Natural killer cell (primary cell): ENCODE measurements around the gene NTN4. TPM values are rescaled to one million over a fixed set of nuclear protein-coding genes. Genes with fewer than 3 reads are reported as not detected.

Experiments used
- ATAC-seq, 3 donors: fragments of 150-1000 bp in 2 of 3; fragments of 200-7000 bp in 1 of 3; cut with Tn5 transposase; 1 replicate in 1 of 3; 2 replicates in 2 of 3; pipeline ENCODE4 v1.10.0; 2021; ENCODE audit warnings: mild to moderate bottlenecking in 2 of 3, moderate library complexity in 2 of 3
- DNase-seq, 2 donors: peaks; one replicate each; pipeline versions ENCODE4 v3.0.0 to v3.0.0-alpha.2; 2013 to 2021; ENCODE audit warnings: mixed read lengths in 1 of 2
- H3K27ac ChIP-seq: one replicate; pipeline ENCODE4 v1.5.1; 2013; ENCODE audit warnings: mild to moderate bottlenecking, low read length
- H3K27me3 ChIP-seq: one replicate; pipeline ENCODE4 v1.6.1; 2013; ENCODE audit warnings: low read length; ENCODE audit not compliant: control insufficient read depth, insufficient read depth
- H3K36me3 ChIP-seq: one replicate; pipeline ENCODE4 v1.6.1; 2013; ENCODE audit warnings: low read length; ENCODE audit not compliant: control insufficient read depth, insufficient read depth
- H3K4me1 ChIP-seq: one replicate; pipeline ENCODE4 v1.6.1; 2013; ENCODE audit warnings: low read length; ENCODE audit not compliant: control insufficient read depth, insufficient read depth
- H3K4me3 ChIP-seq: one replicate; pipeline ENCODE4 v1.5.1; 2013; ENCODE audit warnings: low read length
- H3K9me3 ChIP-seq: one replicate; pipeline ENCODE4 v1.6.1; 2013; ENCODE audit warnings: low read length; ENCODE audit not compliant: control insufficient read depth, insufficient read depth
- H3K27ac Mint-ChIP-seq, 2 donors: one replicate each; pipeline ENCODE4 v1.8.0; 2022; ENCODE audit warnings: mild to moderate bottlenecking in 2 of 2, mixed read lengths in 2 of 2, moderate library complexity in 1 of 2
- H3K27me3 Mint-ChIP-seq, 2 donors: one replicate each; pipeline ENCODE4 v1.8.0; 2022; ENCODE audit warnings: low read depth in 2 of 2, mixed read lengths in 2 of 2
- H3K36me3 Mint-ChIP-seq: one replicate; pipeline ENCODE4 v1.8.0; 2022; ENCODE audit warnings: mixed read lengths
- H3K4me1 Mint-ChIP-seq, 2 donors: one replicate each; pipeline ENCODE4 v1.8.0; 2022; ENCODE audit warnings: mixed read lengths in 2 of 2
- H3K4me3 Mint-ChIP-seq: one replicate; pipeline ENCODE4 v1.8.0; 2022; ENCODE audit warnings: mild to moderate bottlenecking, moderate library complexity, mixed read lengths
- H3K9me3 Mint-ChIP-seq, 2 donors: one replicate each; pipeline ENCODE4 v1.8.0; 2022; ENCODE audit warnings: mixed read lengths in 2 of 2
- CTCF ChIP-seq: fragments of 200-600 bp; IDR thresholded peaks from one replicate; pipeline ENCODE4 v1.8.0; 2022; ENCODE audit warnings: antibody characterized with exemption
- WGBS: methylation state at CpG from one replicate; pipeline ENCODE4 v1.1.7; 2013; ENCODE audit warnings: missing lambda C conversion rate; ENCODE audit not compliant: insufficient coverage; 5-methylcytosine and 5-hydroxymethylcytosine counted together
- intact Hi-C: fragments of 100-400 bp; cut with micrococcal nuclease; formaldehyde crosslinking; loops from one replicate; pipeline ENCODE4 v1.14.2; 2022
- total RNA-seq, 4 donors: library from RNA; stranded (reverse); fragments of 120-200 nt in 1 of 4; gene quantifications; one replicate each; pipeline versions ENCODE4 v1.2.3 to v1.2.4, GENCODE V29; 2013 to 2022

NTN4 gene
- total RNA-seq, 3 donors from 2014 or later (not counting 1 experiment from before 2014, with no cell fraction given): 0.18 TPM; not detected in 2

DNA sequence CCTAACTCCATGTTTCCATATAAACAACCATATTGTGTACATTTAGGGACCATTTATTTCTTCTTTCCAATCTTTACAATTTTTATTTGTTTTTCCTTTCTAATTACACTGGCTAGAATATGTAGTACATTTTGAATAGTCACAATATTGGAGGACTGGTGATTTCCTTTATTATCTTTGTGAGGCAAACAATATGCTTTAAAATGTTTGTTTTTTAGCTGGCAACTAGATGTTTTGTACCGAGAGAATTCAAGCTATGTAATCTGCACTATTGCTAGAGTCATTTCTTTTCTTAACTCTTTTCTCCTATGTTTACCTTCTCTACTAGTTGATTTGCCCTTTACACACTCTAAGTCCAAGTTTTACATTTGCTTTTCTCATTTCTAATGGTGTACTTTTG is 13.3 kb upstream of the NTN4 start:
- Histone ChIP-seq H3K4me3 (no peak overlapping the region), H3K27ac (no peak overlapping the region), H3K36me3 (no peaks in the 10 kb centered on the region), H3K9me3 (no peaks in the 10 kb centered on the region), H3K27me3 (peaks cover 9% of the 10 kb centered on the region), H3K4me1 (no peaks in the 10 kb centered on the region)
- WGBS: 91% methylated on average over 1 of the region's 1 CpG
- peaks cover 17 to 44% of the 10 kb centered on the region in 2 donors for H3K27me3 Mint-ChIP-seq
- H3K27ac Mint-ChIP-seq: no peak overlapping the region
- no peaks in the 10 kb centered on the region for H3K9me3 Mint-ChIP-seq
- H3K4me1 Mint-ChIP-seq: peaks cover 0 to 10% of the 10 kb centered on the region in 2 donors
- TF ChIP-seq CTCF: no peak
- H3K36me3 Mint-ChIP-seq: no peaks in the 10 kb centered on the region
- no peak for DNase-seq
- H3K4me3 Mint-ChIP-seq: no peak overlapping the region
- intact Hi-C loops: no loop called here
- ATAC-seq: no peak

- no peak for DNase-seq
- H3K4me1 Mint-ChIP-seq: peaks cover 0 to 10% of the 10 kb centered on the region in 2 donors
- peaks cover 9% of the 10 kb centered on the region for H3K27me3 ChIP-seq
- H3K36me3 Mint-ChIP-seq: no peaks in the 10 kb centered on the region
- H3K27me3 Mint-ChIP-seq: peaks cover 16 to 39% of the 10 kb centered on the region in 2 donors
- TF ChIP-seq CTCF: no peak
- H3K4me3 Mint-ChIP-seq: no peak overlapping the region
- H3K36me3 ChIP-seq: no peaks in the 10 kb centered on the region
- intact Hi-C loops: no loop called here
- no peak overlapping the region for H3K27ac ChIP-seq
- H3K4me3 ChIP-seq: no peak overlapping the region
- no peaks in the 10 kb centered on the region for H3K4me1 ChIP-seq
- H3K9me3 ChIP-seq: no peaks in the 10 kb centered on the region
- WGBS: 89% methylated on average over 3 of the region's 5 CpGs
- no peak for ATAC-seq
- H3K9me3 Mint-ChIP-seq: no peaks in the 10 kb centered on the region
- H3K27ac Mint-ChIP-seq: no peak overlapping the region
Measured at GRCh38 chr12:95802482-95803270, 12.1 kb upstream of the NTN4 start.

GRCh38 chr12:95796982-95797289 is 6.4 kb upstream of the NTN4 start:
- H3K4me1 Mint-ChIP-seq: no peaks in the 10 kb centered on the region
- Histone ChIP-seq H3K4me3 (no peak overlapping the region), H3K36me3 (no peaks in the 10 kb centered on the region), H3K27ac (no peak overlapping the region), H3K9me3 (no peaks in the 10 kb centered on the region), H3K27me3 (peaks cover 13% of the 10 kb centered on the region), H3K4me1 (peaks cover 2% of the 10 kb centered on the region)
- DNase-seq: no peak
- H3K9me3 Mint-ChIP-seq: no peaks in the 10 kb centered on the region
- H3K27me3 Mint-ChIP-seq: peaks cover 27 to 40% of the 10 kb centered on the region in 2 donors
- no peak overlapping the region for H3K4me3 Mint-ChIP-seq
- ATAC-seq: no peak
- 68% methylated on average over 2 of the region's 2 CpGs for WGBS
- intact Hi-C loops: no loop called here
- H3K27ac Mint-ChIP-seq: no peak overlapping the region
- no peak for TF ChIP-seq CTCF
- H3K36me3 Mint-ChIP-seq: no peaks in the 10 kb centered on the region
